ENCODE measurements around the gene SREK1. TPM values are rescaled to one million over a fixed set of nuclear protein-coding genes. Genes with fewer than 3 reads are reported as not detected.

Gene SREK1
- total and polyA plus RNA-seq, 9 of the 15 experiments (the other 6 are each of a cell fraction or from before 2014, with no cell fraction given): 40.8 to 128 (median 81.9) TPM

DNA sequence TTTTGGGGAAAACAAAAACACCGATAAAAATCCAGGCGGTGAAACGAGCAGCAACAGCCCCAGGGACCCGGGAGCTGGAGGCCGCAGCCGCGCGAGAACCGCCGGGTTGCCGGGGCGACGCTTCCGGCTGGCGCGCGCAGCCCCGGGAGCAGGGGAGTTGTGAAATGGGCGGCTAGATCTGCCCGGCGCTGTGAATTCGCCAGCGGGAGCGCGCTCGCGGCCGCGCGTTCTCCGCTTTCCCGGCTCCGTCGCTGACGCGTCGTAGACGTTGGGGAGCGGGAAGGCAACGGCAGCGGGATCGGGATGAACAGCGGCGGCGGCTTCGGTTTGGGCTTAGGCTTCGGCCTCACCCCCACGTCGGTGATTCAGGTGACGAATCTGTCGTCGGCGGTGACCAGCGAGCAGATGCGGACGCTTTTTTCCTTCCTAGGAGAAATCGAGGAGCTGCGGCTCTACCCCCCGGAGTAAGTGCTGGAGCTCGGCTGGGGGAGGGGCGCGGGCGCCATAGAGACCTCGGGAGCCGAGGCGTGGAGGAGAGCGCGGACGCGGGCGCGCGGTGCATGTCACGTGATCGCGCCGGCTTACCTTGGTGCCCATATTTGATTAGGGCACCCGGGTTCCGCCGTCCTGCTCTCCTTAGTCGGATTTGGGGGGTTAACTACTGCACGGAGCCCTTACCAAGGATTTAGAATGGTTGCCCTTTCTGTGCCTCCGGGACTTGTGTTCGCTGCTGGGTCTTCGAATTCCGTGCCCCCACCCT, at the start of gene SREK1 (continued):
- TF ChIP-seq TAF7 (tag; IDR thresholded peaks at IDR 0.05): peak; percentile 79
- TF ChIP-seq, protein P1, sequence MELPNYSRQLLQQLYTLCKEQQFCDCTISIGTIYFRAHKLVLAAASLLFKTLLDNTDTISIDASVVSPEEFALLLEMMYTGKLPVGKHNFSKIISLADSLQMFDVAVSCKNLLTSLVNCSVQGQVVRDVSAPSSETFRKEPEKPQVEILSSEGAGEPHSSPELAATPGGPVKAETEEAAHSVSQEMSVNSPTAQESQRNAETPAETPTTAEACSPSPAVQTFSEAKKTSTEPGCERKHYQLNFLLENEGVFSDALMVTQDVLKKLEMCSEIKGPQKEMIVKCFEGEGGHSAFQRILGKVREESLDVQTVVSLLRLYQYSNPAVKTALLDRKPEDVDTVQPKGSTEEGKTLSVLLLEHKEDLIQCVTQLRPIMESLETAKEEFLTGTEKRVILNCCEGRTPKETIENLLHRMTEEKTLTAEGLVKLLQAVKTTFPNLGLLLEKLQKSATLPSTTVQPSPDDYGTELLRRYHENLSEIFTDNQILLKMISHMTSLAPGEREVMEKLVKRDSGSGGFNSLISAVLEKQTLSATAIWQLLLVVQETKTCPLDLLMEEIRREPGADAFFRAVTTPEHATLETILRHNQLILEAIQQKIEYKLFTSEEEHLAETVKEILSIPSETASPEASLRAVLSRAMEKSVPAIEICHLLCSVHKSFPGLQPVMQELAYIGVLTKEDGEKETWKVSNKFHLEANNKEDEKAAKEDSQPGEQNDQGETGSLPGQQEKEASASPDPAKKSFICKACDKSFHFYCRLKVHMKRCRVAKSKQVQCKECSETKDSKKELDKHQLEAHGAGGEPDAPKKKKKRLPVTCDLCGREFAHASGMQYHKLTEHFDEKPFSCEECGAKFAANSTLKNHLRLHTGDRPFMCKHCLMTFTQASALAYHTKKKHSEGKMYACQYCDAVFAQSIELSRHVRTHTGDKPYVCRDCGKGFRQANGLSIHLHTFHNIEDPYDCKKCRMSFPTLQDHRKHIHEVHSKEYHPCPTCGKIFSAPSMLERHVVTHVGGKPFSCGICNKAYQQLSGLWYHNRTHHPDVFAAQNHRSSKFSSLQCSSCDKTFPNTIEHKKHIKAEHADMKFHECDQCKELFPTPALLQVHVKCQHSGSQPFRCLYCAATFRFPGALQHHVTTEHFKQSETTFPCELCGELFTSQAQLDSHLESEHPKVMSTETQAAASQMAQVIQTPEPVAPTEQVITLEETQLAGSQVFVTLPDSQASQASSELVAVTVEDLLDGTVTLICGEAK (IDR thresholded peaks at IDR 0.05): peak; percentile 17; the same call in 1 of the 2 replicates
- TF ChIP-seq, protein P1 (CRISPR knock-in tag; IDR thresholded peaks at IDR 0.05): no peak
- TF ChIP-seq MTA3 (IDR thresholded peaks at IDR 0.05; ENCODE audit: borderline replicate concordance): peak; percentile 64; the same call in 1 of the 2 replicates
- peak; percentile 48; the same call in 1 of the 2 replicates for TF ChIP-seq ZNF766 (CRISPR knock-in tag; conservative IDR thresholded peaks at IDR 0.05)
- TF ChIP-seq ZNF668 (CRISPR knock-in tag; IDR thresholded peaks at IDR 0.05): 0 out of 2 replicates have a peak, but pooled peaks have one; percentile 75
- TF ChIP-seq, protein P2, sequence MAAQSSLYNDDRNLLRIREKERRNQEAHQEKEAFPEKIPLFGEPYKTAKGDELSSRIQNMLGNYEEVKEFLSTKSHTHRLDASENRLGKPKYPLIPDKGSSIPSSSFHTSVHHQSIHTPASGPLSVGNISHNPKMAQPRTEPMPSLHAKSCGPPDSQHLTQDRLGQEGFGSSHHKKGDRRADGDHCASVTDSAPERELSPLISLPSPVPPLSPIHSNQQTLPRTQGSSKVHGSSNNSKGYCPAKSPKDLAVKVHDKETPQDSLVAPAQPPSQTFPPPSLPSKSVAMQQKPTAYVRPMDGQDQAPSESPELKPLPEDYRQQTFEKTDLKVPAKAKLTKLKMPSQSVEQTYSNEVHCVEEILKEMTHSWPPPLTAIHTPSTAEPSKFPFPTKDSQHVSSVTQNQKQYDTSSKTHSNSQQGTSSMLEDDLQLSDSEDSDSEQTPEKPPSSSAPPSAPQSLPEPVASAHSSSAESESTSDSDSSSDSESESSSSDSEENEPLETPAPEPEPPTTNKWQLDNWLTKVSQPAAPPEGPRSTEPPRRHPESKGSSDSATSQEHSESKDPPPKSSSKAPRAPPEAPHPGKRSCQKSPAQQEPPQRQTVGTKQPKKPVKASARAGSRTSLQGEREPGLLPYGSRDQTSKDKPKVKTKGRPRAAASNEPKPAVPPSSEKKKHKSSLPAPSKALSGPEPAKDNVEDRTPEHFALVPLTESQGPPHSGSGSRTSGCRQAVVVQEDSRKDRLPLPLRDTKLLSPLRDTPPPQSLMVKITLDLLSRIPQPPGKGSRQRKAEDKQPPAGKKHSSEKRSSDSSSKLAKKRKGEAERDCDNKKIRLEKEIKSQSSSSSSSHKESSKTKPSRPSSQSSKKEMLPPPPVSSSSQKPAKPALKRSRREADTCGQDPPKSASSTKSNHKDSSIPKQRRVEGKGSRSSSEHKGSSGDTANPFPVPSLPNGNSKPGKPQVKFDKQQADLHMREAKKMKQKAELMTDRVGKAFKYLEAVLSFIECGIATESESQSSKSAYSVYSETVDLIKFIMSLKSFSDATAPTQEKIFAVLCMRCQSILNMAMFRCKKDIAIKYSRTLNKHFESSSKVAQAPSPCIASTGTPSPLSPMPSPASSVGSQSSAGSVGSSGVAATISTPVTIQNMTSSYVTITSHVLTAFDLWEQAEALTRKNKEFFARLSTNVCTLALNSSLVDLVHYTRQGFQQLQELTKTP (IDR thresholded peaks at IDR 0.05; ENCODE audit: low read depth in 1 of 2, partially characterized antibody in 2 of 2): peak; percentile 37 to 39
- 0 out of 4 replicates have a peak, but pooled peaks of 1 of the 2 experiments have one; percentile 74 for TF ChIP-seq KDM4B (IDR thresholded peaks at IDR 0.05; ENCODE audit: borderline replicate concordance in 2 of 2, low read depth in 1 of 2)
- TF ChIP-seq ZNF436 (CRISPR knock-in tag; IDR thresholded peaks at IDR 0.05): no peak
- TF ChIP-seq, protein P3, sequence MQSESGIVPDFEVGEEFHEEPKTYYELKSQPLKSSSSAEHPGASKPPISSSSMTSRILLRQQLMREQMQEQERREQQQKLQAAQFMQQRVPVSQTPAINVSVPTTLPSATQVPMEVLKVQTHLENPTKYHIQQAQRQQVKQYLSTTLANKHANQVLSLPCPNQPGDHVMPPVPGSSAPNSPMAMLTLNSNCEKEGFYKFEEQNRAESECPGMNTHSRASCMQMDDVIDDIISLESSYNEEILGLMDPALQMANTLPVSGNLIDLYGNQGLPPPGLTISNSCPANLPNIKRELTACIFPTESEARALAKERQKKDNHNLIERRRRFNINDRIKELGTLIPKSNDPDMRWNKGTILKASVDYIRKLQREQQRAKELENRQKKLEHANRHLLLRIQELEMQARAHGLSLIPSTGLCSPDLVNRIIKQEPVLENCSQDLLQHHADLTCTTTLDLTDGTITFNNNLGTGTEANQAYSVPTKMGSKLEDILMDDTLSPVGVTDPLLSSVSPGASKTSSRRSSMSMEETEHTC (IDR thresholded peaks at IDR 0.05): no peak; the same call in 1 of the 2 replicates
